ENCODE data around the gene PRKCA.
"Not testable (repeated sequence)": the region's sequence is repeated elsewhere in the genome, so short reads cannot be mapped to it uniquely, and the experiment has no call there.

Gene PRKCA

GRCh38 chr17:66343531-66344078 is 41.2 kb downstream of the PRKCA start:
- peaks cover 10% of the 10 kb centered on the region for H3K4me1 ChIP-seq (ENCODE audit: insufficient read depth, poor library complexity, severe bottlenecking)
- no peak overlapping the region for H3K27ac ChIP-seq (ENCODE audit: poor library complexity, severe bottlenecking)
- TF ChIP-seq, protein P1, sequence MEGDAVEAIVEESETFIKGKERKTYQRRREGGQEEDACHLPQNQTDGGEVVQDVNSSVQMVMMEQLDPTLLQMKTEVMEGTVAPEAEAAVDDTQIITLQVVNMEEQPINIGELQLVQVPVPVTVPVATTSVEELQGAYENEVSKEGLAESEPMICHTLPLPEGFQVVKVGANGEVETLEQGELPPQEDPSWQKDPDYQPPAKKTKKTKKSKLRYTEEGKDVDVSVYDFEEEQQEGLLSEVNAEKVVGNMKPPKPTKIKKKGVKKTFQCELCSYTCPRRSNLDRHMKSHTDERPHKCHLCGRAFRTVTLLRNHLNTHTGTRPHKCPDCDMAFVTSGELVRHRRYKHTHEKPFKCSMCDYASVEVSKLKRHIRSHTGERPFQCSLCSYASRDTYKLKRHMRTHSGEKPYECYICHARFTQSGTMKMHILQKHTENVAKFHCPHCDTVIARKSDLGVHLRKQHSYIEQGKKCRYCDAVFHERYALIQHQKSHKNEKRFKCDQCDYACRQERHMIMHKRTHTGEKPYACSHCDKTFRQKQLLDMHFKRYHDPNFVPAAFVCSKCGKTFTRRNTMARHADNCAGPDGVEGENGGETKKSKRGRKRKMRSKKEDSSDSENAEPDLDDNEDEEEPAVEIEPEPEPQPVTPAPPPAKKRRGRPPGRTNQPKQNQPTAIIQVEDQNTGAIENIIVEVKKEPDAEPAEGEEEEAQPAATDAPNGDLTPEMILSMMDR (IDR thresholded peaks at IDR 0.05; ENCODE audit: poor library complexity, severe bottlenecking), result no peak
- DNase-seq (ENCODE audit: low spot score) (no peak), ATAC-seq (ENCODE audit: low read depth) (no peak)
- no peaks in the 10 kb centered on the region for H3K36me3 ChIP-seq (ENCODE audit: low read depth)
- no peaks in the 10 kb centered on the region for H3K9me3 ChIP-seq (ENCODE audit: severe bottlenecking)
- H3K4me3 ChIP-seq (ENCODE audit: severe bottlenecking), result no peak overlapping the region
- H3K27me3 ChIP-seq (ENCODE audit: insufficient read depth, poor library complexity, severe bottlenecking), result no peaks in the 10 kb centered on the region

GRCh38 chr17:66344473-66344872 is 42.1 kb downstream of the PRKCA start:
- TF ChIP-seq, protein P1 (IDR thresholded peaks at IDR 0.05; ENCODE audit: poor library complexity, severe bottlenecking), result no peak
- peaks cover 17% of the 10 kb centered on the region for H3K4me1 ChIP-seq (ENCODE audit: insufficient read depth, poor library complexity, severe bottlenecking)
- no peak overlapping the region for H3K4me3 ChIP-seq (ENCODE audit: severe bottlenecking)
- no peak for ATAC-seq (ENCODE audit: low read depth)
- H3K27me3 ChIP-seq (ENCODE audit: insufficient read depth, poor library complexity, severe bottlenecking), result no peaks in the 10 kb centered on the region
- no peaks in the 10 kb centered on the region for H3K36me3 ChIP-seq (ENCODE audit: low read depth)
- DNase-seq (ENCODE audit: low spot score), result no peak
- H3K9me3 ChIP-seq (ENCODE audit: severe bottlenecking), result no peaks in the 10 kb centered on the region
- H3K27ac ChIP-seq (ENCODE audit: poor library complexity, severe bottlenecking), result no peak overlapping the region

DNA sequence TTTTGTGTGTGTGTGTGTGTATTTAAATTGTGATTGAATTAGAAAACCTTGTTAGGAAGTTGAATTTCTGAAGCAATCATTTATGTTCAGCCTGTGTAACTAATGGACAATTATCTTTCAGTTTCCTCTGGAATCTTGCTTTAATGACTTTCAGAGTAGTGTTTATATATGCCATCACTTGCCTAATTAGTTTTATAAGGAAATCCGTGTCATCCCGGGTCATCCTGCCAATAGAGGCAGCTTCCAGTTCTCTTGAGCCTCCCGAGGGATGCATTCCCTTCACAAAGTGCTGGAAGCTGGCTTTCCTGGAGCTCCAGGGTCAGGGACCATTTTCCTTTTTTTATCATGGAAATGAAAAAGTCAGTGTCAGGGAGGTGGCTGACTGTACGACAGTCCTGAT is 42.9 kb downstream of the PRKCA start:
- H3K4me3 ChIP-seq (ENCODE audit: severe bottlenecking), result no peak overlapping the region
- TF ChIP-seq, protein P1 (IDR thresholded peaks at IDR 0.05; ENCODE audit: poor library complexity, severe bottlenecking), result no peak
- H3K27ac ChIP-seq (ENCODE audit: poor library complexity, severe bottlenecking), result no peak overlapping the region
- no peak for ATAC-seq (ENCODE audit: low read depth)
- H3K4me1 ChIP-seq (ENCODE audit: insufficient read depth, poor library complexity, severe bottlenecking), result peaks cover 17% of the 10 kb centered on the region
- DNase-seq (ENCODE audit: low spot score), result no peak
- H3K9me3 ChIP-seq (ENCODE audit: severe bottlenecking), result no peaks in the 10 kb centered on the region
- no peaks in the 10 kb centered on the region for H3K36me3 ChIP-seq (ENCODE audit: low read depth)
- no peaks in the 10 kb centered on the region for H3K27me3 ChIP-seq (ENCODE audit: insufficient read depth, poor library complexity, severe bottlenecking)

DNA sequence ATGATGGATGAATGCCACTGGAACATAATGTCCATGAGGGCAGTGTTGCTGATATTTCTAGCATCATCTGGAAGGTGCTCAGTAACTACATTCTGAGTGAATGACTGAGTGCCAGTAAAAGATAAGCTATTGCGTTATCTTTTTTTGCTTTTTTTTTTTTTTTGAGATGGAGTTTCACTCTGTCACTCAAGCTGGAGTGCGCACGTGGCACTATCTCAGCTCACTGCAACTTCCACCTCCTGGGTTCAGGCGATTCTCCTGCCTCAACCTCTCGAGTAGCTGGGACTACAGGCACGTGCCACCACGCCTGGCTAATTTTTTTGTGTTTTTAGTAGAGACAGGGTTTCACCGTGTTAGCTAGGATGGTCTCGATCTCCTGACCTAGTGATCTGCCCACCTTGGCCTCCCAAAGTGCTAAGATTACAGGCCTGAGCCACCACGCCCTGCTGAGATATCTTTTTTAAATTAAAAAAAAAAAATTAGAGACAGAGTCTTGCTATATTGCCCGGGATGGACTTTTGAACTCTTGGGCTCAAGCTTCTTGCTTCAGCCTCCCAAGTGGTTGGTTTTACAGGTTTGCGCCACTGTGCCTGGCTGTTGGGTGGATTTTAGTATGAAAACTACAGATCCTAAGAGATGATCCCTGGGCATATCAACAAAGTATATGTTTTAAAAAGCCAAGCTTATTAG is 43.7 kb downstream of the PRKCA start:
- not testable (repeated sequence) for H3K36me3 ChIP-seq (ENCODE audit: low read depth); ATAC-seq (ENCODE audit: low read depth); H3K4me3 ChIP-seq (ENCODE audit: severe bottlenecking); DNase-seq (ENCODE audit: low spot score); H3K27me3 ChIP-seq (ENCODE audit: insufficient read depth, poor library complexity, severe bottlenecking); H3K27ac ChIP-seq (ENCODE audit: poor library complexity, severe bottlenecking); H3K9me3 ChIP-seq (ENCODE audit: severe bottlenecking)
- peaks cover 17% of the 10 kb centered on the region for H3K4me1 ChIP-seq (ENCODE audit: insufficient read depth, poor library complexity, severe bottlenecking)

- Histone ChIP-seq H3K36me3 (ENCODE audit: low read depth) (no peaks in the 10 kb centered on the region), H3K27me3 (ENCODE audit: insufficient read depth, poor library complexity, severe bottlenecking) (no peaks in the 10 kb centered on the region), H3K4me3 (ENCODE audit: severe bottlenecking) (no peak overlapping the region), H3K4me1 (ENCODE audit: insufficient read depth, poor library complexity, severe bottlenecking) (peaks cover 17% of the 10 kb centered on the region), H3K27ac (ENCODE audit: poor library complexity, severe bottlenecking) (no peak overlapping the region), H3K9me3 (ENCODE audit: severe bottlenecking) (no peaks in the 10 kb centered on the region)
- TF ChIP-seq, protein P1 (IDR thresholded peaks at IDR 0.05; ENCODE audit: poor library complexity, severe bottlenecking), result no peak
- ATAC-seq (ENCODE audit: low read depth) (no peak), DNase-seq (ENCODE audit: low spot score) (no peak)
These were observed 45.5 kb downstream of the PRKCA start for GRCh38 chr17:66347661-66348514.

Measured in RWPE2 (cell line).